H4 (cell line): ENCODE measurements around the gene XBP1. TPM values are rescaled to one million over a fixed set of nuclear protein-coding genes. Genes with fewer than 3 reads are reported as not detected.
"Not testable (repeated sequence)": the region's sequence is repeated elsewhere in the genome, so short reads cannot be mapped to it uniquely, and the experiment has no call there.

Source experiments
- DNase-seq: peaks from one replicate; pipeline ENCODE4 v3.0.0-alpha.2; 2015; ENCODE audit warnings: low spot score
- total RNA-seq: library from RNA; depleted of rRNA; stranded (reverse); fragments of >200 nt; shearing (Covaris generic); gene quantifications from 2 replicates; pipeline ENCODE4 v1.2.3, GENCODE V29; 2014

XBP1 gene
- total RNA-seq, 1 experiment from 2014 or later = 124 TPM

DNA sequence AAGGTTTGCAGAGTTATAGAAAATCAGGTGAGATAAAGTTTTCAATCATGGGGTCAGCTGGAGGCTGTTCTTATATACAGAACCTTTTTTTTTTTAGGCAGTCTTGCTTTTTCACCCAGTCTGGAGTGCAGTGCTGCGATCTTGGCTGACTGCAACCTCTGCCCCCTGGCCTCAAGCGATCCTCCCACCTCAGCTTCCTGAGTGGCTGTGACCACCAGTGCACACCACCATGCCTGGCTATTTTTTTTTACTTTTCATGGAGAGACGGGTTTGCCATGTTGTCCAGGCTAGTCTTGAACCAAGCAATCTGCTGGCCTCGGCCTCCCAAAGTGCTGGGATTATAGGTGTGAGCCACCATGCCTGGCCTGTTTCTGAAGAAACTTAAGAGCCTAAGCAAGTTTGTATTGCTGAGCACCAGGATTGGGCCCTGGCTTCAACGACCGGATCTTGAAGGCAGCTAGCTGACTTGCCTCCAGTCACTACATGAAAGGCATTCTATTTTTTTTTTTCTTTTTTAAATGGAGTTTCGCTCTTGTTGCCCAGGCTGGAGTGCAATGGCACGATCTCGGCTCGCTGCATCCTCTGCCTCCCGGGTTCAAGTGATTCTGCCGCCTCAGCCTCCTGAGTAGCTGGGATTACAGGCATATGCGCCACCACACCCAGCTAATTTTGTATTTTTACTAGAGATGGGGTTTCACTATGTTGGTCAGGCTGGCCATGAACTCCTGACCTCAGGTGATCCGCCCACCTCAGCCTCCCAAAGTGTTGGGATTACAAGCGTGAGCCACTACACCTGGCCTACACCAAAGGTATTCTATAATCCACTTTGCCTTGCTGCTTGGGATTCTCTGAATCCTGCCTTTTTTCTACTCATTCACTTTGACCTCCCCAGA lies 7.6 kb downstream of the XBP1 start:
- no peak for DNase-seq

- DNase-seq = no peak
Measured at GRCh38 chr22:28791841-28792490, 8.4 kb downstream of the XBP1 start.

GRCh38 chr22:28791124-28791523 lies 9.2 kb downstream of the XBP1 start:
- no peak for DNase-seq

DNA sequence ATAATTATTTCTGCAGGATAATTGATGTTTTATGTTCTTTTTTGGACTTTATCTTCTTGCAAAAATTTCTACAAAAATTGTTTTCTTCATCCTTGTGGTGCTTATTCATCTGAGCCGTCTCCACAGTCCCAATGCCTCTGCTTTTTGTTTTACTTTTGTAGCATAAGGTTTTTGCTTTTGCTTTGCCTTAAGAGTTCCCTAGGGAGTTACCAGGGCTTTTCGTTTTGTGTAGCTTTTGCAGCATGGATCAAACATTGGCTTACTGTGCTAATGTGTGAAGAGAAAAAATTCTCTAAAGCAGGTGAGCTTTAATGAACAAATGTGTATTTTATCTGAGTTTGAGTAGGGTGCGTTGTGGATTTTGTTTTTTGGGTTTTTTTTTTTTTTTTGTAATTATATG lies 11.8 kb downstream of the XBP1 start:
- DNase-seq = no peak

DNA sequence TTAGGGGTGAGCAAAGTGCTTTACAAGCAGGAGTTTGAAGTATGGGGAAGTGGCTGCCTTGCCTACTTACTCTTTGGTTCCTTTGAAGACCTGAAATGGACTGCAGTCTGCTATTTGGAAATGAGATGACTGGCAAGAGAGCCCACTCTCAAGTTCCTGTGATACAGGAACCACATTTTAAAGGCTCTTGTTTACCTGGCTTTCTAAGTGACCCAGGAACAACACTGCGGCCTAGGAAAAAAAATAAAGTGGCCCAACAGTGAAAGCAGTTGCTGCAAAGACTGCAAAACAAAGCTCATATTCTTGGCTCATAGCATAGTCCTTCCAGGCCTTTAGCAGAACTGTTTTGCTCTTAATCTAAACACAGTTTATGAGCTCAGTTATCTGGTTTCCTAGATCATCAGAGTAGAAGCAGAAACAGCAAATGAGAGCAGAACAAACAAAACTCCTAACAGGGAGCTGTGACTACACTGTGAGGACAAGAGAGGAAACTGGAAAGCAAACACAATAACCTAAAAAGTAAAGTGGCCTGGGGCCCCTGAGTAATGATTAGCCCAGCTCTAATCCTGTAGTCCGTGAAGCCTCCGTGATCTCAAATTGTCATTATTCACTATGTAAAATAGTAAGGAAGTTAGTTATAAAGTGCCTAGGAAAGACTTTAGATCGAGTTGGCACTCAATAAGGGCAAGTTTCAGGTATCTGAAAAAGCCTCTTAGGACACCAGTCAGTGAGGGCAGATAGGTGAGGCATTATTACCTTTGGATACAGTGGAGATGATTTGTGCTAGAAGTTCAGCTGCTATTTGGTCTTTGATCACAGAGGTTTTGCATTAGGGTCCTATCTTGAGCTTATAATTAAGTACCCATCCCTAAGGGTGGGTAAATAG lies 16.3 kb downstream of the XBP1 start:
- DNase-seq = no peak

DNA sequence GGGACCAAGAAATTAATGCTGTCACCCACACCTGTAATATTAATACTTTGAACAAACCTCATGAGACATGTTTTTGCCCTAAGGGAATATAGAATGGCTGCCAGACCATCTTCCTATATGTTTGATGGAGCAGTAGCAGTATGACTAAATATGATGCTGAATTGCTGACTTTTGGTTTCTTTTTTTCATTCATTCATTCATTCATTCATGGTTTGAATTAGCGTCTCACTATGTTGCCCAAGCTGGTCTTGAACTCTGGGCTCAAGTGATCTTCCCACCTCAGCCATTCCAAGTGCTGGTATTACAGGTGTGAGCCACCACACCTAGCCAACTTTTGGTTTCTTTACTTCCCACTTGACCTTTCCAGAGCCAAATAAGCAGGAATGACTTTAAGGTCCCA lies 20.1 kb downstream of the XBP1 start:
- DNase-seq = no peak

GRCh38 chr22:28779833-28780232 lies 20.5 kb downstream of the XBP1 start:
- no peak for DNase-seq

DNA sequence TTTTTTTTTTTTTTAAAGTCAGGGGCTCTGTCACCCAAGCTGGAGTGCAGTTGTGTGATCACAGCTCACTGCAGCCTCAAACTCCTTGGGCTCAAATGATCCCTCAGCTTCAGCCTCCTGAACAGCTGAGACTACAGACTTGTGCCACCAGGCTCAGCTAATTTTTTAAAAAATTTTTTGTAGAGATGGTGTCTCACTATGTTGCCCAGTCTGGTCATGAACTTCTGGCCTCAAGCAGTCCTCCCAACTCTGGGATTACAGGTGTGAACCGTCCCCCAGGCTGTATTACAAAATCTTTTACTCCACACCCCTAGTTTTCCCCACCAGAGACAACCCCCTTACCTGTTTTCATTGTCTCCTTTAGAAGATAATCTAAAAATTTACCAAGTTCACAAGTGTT lies 26.0 kb downstream of the XBP1 start:
- no peak for DNase-seq

- no peak for DNase-seq
Measured at GRCh38 chr22:28773461-28773867, 26.9 kb downstream of the XBP1 start.

GRCh38 chr22:28772633-28773460 lies 27.5 kb downstream of the XBP1 start, which contains the start of gene CCDC117:
Gene CCDC117 (plus strand): TSS chr22:28772695. CDS start chr22:28772850, 155 bp downstream.
- peak; percentile 83 for DNase-seq

GRCh38 chr22:28771195-28771791 lies 29.1 kb downstream of the XBP1 start:
- DNase-seq = no peak

GRCh38 chr22:28769394-28770085 lies 30.8 kb downstream of the XBP1 start:
- no peak for DNase-seq

GRCh38 chr22:28768701-28769393 lies 31.5 kb downstream of the XBP1 start:
- DNase-seq = no peak

DNA sequence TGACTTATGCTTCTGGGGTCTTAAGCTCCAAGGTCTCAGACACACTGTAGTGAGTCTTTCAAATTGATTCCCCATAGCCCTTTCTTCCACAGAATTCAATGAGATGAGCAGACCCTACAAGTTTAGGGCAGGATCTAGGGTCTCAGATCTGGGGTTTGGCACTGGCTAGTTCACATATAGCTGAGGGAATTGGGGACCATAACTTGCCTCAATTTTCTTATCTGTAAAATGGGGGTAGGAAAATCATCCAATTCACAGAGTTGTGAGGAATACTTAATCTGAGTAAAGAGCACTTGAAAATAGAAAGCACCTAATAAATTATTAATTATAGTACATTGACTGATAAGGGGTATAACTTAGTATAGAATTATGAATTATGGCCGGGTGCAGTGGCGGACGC lies 33.7 kb downstream of the XBP1 start:
- no peak for DNase-seq

- DNase-seq = not testable (repeated sequence)
Measured at GRCh38 chr22:28762000-28762399, 38.4 kb downstream of the XBP1 start.

DNA sequence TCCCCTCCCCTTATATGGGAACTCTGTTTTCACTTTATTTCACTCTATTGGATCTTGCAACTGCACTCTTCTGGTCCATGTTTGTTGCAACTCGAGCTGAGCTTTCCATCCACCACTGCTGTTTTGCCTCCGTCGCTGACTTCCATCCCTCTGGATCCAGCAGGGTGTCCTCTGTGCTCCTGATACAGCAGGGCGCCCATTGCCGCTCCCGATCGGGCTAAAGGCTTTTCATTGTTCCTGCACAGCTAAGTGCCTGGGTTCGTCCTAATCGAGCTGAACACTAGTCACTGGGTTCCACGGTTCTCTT lies 39.0 kb downstream of the XBP1 start:
- no peak for DNase-seq

DNA sequence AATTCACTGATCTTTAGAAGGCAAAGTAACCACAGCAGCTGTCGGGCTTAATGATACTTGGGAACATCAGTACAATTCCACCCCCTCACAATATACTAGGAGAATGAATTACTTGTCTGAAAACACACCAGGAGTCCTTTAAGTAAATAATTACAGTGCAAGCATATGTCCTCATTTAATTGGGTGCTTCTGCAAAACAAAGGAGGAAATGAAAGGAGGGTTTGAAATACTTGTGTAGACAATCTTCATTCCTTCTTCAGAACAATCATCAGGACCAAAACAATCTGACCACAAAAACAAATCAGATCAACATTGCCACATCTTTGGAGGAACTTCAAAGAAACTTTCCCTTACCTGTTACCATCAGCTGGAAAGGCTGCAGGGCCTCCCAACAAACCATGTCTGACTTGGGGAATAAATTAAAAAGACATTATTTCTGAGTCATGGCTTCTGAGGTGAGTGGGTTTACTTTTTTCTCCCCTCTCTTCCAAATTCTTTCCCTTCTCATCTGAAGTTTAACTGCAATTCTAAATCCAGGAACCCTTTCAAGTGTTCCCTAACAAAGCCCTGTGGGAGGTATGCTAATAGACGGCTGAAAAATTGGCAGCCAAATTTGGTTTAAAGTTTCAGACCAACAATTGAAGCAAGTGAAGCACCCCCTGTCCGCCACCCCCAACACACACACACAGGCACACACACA lies 40.4 kb downstream of the XBP1 start:
- peak; percentile 11 for DNase-seq

DNA sequence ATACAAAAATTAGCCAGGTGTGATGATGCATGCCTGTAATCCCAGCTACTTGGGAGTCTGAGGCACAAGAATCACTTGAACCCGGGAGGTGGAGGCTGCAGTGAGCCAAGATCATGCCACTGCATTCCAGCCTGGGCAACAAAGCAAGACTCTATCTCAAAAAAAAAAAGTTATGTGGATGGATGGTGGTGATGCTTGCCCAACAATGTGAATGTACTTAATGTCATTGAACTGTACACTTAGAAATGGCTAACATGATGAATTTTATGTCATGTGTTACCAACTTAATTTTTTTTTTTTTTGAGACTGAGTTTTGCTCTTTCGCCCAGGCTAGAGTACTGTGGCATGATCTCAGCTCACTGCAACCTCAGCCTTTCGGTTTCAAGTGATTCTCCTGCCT lies 45.9 kb downstream of the XBP1 start:
- not testable (repeated sequence) for DNase-seq

GRCh38 chr22:28750471-28750881 lies 49.9 kb downstream of the XBP1 start:
- no peak for DNase-seq
